HG02970 (cell line): Measurements from ENCODE around the gene EYA2.

Source experiments
- ATAC-seq: cut with Tn5 transposase; IDR thresholded peaks from one replicate; pipeline ENCODE4 v1.9.1; 2021; ENCODE audit warnings: mild to moderate bottlenecking, moderate library complexity, moderate number of reproducible peaks; ENCODE audit not compliant: unreplicated experiment, low FRiP score

Gene EYA2

GRCh38 chr20:46975976-46976375 is 81.3 kb downstream of the EYA2 start:
- no peak for ATAC-seq

GRCh38 chr20:46977204-46977603 is 82.6 kb downstream of the EYA2 start:
- ATAC-seq: no peak

- ATAC-seq: no peak
These were observed 83.4 kb downstream of the EYA2 start for GRCh38 chr20:46977909-46978588.

GRCh38 chr20:46978951-46979491 is 84.4 kb downstream of the EYA2 start:
- ATAC-seq: no peak

- ATAC-seq: no peak
These were observed 85.1 kb downstream of the EYA2 start for GRCh38 chr20:46979603-46980241.

- no peak for ATAC-seq
These were observed 86.5 kb downstream of the EYA2 start for GRCh38 chr20:46981184-46981583.

- no peak for ATAC-seq
These were observed 88.8 kb downstream of the EYA2 start for GRCh38 chr20:46983466-46983865.

GRCh38 chr20:46984405-46984804 is 89.8 kb downstream of the EYA2 start:
- ATAC-seq: no peak

- ATAC-seq: no peak
These were observed 90.6 kb downstream of the EYA2 start for GRCh38 chr20:46985250-46985649.

- no peak for ATAC-seq
These were observed 91.0 kb downstream of the EYA2 start for GRCh38 chr20:46985671-46986070.

- no peak for ATAC-seq
These were observed 92.4 kb downstream of the EYA2 start for GRCh38 chr20:46987001-46987400.

- ATAC-seq: no peak
These were observed 95.5 kb downstream of the EYA2 start for GRCh38 chr20:46990017-46990595.

- no peak for ATAC-seq
These were observed 96.0 kb downstream of the EYA2 start for GRCh38 chr20:46990596-46991104.

- no peak for ATAC-seq
These were observed 96.5 kb downstream of the EYA2 start for GRCh38 chr20:46991168-46991567.

- ATAC-seq: no peak
These were observed 97.4 kb downstream of the EYA2 start for GRCh38 chr20:46991880-46992639.

- ATAC-seq: no peak
These were observed 98.0 kb downstream of the EYA2 start for GRCh38 chr20:46992640-46993035.

- no peak for ATAC-seq
These were observed 98.9 kb downstream of the EYA2 start for GRCh38 chr20:46993465-46994095.

GRCh38 chr20:46994341-46994740 is 99.7 kb downstream of the EYA2 start:
- no peak for ATAC-seq

- no peak for ATAC-seq
These were observed 101.0 kb downstream of the EYA2 start for GRCh38 chr20:46995561-46996142.

- no peak for ATAC-seq
These were observed 102.5 kb downstream of the EYA2 start for GRCh38 chr20:46997187-46997586.
